HG03558 (cell line): Measurements from ENCODE around the gene COX20.
"Not testable (repeated sequence)": the region's sequence is repeated elsewhere in the genome, so short reads cannot be mapped to it uniquely, and the experiment has no call there.

Experiments used
- ATAC-seq: cut with Tn5 transposase; IDR thresholded peaks from one replicate; pipeline ENCODE4 v1.9.1; 2021; ENCODE audit warnings: moderate number of reproducible peaks; ENCODE audit not compliant: unreplicated experiment; ENCODE audit errors: extremely low read depth

COX20 gene

DNA sequence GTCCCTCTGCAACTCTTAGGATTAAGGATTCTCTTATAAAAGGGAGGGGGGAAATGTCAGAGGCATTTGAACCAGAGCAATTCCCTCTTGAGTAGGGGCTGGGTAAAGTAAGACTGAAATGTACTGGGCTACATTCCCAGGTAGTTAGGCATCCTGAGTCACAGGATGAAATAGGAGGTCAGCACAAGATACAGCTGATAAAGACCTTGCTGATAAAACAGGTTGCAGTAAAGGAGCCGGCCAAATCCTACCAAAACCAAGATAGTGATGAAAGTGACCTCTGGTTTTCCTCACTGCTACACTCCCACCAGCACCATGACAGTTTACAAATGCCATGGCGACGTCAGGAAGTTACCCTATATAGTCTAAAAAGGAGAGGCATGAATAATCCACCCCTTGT, 14.3 kb upstream of the COX20 start:
- no peak for ATAC-seq

DNA sequence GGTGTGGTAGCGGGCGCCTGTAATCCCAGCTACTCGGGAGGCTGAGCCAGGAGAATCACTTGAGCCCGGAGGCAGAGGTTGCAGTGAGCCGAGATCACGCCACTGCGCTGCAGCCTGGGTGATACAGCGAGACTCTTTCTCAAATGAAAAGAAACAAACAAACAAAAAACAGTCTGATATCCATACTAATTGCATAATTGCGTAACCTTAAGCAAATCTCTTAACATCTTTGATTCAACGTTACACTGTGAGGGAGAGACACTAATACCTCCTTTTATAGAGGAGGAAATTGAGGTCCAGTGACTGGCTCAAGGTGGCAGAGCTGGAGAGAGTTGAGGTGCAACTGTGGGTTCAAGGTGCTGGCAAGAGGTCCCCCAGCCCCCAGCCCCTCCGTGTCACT, 12.6 kb upstream of the COX20 start:
- no peak for ATAC-seq

DNA sequence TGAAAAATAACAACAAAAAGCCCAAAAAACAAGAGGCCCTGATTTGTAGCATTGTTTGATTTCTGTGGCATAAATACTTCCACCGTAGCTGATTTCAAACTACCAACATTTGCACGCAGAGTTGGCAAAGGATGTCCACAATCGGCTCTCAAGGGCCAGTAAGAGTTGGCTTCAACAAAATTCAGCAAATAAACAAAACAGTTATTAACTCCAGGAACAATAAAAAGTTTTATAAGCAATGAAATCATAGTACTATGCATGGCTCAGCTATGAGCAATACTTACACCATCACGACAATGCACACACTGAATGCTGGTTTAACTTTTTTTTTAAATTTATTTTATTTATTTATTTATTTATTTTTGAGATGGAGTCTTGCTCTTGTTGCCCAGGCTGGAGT, 8.7 kb upstream of the COX20 start:
- ATAC-seq = no peak

DNA sequence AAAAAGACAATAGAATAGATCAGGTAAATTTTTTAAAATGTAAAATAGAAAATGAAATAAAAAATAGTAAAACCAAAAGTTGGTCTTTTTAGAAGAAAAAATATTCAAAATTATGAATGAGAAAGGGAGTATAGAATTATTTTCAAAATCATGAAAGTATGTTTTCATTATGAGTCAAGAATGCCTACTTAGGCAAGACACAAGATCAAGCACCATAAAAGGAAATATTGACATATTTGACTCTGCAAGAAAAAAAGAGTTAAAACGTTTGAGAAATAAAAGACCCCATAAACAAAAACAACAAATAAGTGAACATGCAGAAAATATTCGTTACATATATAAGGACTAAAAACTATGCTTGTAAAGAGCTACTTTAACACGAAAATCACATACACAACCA, 4.8 kb upstream of the COX20 start:
- no peak for ATAC-seq

DNA sequence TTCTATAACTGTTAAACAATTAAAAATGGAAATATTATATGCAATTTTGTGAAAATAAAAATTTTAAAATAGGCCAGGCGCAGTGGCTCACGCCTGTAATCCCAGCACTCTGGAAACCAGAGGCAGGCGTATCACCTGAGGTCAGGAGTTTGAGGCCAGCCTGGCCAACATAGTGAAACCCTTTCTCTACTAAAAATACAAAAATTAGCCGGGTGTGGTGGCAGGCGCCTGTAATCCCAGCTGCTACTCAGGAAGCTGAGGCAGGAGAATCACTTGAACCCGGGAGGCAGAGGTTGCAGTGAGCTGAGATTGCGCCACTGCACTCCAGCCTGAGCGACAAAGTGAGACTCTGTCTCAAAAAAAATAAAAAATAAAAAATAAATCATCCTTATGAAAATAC, 2.2 kb upstream of the COX20 start:
- not testable (repeated sequence) for ATAC-seq

DNA sequence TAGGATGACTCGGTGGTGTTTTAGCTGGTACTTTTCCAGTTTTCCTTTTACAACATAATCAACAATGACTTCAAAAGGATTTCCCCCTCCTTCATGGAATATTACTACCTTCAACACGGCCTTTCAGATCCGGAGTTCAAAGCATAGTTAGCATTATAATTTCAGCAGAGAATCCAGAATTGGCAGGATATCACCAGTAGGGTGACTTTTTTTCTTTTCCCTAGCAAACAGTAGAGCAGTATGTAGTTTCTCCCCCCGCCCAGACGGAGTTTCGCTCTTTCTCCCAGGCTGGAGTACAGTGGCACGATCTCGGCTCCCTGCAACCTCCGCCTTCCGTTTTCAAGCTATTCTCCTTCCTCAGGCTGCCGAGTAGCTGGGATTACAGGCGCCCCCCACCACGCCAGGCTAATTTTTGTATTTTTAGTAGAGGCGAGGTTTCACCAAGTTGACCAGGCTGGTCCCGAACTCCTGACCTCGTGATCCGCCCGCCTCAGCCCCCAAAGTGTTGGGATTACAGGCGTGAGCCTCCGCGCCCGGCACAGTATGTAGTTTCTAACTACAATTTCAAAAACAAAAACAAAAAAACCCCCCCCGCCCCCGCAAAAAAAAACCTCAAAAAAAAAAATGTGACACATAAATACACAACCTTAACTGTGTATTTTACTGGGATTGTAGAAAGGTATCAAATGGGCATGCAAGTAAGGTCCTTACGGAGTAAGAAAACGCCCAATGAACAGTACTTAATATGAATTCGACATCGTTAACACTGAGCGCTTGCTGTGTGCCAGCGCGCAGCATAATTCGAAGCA, 1.5 kb upstream of the COX20 start:
- ATAC-seq = no peak

DNA sequence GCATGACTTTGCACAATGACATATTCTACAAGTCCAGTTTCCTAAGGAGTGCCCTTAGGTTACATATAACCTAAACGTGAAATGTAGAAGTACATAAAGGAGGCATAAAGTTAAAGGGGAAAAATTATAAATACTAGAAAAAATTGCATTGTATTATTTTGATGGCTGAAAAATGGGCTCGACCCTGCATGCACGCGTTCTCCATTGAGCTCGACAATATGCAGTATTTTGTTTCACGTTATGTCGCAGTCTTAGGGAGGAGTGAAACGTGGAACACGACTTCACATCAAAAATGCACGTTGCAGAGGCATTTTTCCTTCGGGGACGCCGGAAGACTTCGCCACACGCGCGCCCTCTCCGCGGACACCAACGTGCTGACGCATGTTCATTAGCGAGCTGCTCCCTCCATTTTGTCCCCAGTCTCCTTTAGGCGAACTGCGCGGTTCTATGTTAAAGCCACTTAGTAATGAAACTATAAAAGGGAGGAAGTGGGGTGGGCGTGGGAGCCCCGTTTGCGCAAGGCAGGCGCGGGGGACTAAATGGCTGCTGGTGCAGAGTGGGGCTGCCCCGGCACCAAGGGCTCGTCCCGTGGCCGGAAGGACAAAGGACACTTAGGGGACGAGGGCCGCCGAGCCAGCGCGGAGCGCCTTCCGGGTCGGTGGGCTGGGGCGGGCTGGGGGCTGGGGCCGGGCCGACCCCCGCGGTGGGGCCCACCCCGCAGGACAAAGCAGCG, 749 bp upstream of the COX20 start:
- peak; percentile 56 for ATAC-seq

DNA sequence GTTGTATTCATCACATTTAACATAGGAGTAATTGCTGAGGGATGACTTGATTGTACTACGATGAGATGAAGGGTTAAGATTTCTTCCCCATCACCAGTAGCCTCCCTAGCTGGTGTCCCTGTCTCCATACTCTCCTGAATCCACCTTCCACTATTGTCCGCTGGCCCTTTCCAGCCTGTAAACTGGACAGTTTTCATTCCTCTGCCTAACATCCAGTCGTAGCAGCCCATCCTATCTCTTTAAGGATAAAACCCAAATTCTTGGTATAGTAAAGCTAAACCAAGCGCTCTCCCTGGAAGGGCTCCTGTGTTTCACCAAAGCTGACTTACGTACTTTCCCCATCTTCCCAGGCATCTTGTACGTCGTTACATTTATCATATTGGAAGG, 670 bp downstream of the COX20 start:
- no peak for ATAC-seq

DNA sequence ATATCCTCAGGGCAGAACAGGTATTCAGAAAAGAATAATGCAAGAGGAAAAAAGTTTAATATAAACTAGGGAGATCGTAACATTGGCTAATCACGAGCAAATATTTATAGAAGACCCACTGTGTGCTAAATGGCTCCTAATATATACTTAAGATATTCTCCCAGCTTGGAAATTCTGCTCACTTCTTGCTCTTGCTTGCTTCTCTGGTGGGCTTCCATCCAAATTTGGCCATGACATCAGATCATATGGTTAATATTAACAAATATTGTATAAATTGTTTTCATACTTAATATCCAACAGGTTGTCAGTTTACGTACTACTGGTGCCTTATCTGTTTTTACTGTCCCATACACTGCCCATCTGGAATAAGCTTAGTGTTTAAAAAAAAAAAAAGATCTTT, 1.1 kb downstream of the COX20 start:
- ATAC-seq = no peak

DNA sequence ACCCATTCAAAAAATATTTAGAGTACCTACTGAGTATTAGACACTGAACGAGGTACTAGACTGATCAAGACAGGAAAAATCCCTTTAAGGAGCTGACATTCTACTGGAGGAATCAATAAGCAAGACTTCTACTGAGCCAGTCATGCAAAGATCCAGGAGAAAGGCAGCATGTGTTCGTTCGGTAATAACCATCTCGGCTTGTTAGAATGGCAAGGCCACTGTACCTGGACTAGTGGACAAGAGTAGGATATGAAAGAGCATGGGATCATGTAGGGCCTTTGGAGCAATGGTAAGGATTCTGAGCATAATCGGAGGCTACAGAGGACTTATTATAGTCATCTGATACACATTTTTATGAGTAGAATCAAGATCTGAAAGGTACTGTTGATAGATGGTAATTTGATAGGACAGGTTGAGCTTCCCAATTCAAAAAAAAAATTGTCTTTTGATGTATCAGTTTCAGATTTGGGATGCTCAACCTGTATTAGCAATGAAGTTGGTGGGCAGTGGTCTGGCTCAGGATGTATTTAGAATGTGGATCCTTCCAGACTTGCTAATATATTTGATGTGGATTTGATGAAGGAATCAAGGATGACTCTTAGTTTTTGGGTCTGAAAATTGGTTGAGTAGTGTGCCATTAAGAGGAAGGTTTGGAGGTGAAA, 2.3 kb downstream of the COX20 start:
- no peak for ATAC-seq

DNA sequence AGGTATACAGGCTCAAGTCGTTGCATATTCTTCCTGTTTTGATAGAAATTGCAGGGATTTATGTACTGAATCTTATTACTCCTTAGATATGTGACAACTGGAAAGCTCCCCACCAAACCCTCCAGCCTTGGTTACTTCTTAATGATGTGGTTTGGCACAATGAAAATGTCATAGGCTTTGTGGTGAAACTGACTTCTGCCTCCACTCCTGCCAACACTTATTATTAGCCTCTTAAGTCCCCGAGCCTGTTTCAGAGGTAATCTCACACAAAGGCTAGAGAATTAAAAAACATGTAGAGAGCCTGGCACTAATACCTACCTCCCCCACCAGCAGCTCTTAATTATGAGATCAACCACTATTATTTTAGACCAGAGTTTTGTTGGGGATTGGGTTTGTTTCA, 4.2 kb downstream of the COX20 start:
- no peak for ATAC-seq

DNA sequence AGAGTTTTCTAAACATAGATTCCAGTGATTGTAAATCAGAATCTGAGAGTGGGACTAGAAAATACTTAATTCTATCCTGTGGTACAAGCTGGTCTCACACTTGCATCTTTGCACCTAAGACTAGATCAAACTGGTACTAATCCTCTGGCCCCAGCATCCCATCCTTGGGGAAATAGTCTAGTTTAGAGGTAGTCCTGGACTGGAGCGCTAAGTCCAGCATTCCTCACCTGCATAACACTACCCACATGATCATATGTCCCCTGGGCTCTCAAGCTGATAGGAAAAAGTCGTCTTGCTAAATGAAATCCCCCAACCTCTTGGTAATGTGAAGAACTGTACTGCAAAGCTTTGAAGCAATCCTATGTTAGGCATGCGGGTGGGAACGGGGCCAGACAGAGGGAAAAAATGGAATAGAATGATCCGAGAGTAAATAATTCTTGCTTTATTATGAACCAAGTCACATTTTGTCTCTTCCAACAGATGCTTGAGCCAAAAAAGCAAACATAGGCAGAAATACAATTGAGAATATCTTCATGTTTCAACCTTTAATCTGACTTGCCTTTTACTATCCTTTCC, 4.8 kb downstream of the COX20 start:
- no peak for ATAC-seq

DNA sequence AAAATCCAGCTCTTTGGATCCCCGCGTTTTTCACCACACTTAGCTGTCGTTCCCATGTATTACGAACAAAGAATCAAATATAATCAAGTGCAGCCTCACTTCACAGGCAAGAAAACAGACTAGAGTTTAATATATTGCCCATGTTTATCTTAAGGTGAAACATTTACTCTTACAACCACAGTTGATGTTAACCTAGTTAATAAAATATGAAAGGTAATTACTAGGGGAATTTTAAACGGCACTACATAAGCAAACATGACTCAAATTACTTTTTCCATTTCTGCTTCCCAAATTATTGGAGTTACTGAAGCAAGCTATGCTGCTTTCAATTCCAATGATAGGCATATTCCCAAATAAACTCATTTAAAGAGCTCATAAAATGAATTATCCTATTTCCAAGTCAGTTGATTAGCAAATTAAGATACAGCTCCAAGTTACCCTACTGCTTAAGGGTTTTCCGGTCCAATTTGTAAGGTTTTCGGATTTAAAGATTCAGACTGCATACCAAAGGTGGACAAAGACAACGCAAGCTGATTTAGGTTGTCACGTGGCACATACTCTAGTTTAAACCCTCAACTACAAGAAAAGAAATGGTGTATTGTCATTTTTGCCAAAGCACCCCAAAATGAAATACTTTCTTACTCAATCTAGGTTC, 5.9 kb downstream of the COX20 start:
- no peak for ATAC-seq

DNA sequence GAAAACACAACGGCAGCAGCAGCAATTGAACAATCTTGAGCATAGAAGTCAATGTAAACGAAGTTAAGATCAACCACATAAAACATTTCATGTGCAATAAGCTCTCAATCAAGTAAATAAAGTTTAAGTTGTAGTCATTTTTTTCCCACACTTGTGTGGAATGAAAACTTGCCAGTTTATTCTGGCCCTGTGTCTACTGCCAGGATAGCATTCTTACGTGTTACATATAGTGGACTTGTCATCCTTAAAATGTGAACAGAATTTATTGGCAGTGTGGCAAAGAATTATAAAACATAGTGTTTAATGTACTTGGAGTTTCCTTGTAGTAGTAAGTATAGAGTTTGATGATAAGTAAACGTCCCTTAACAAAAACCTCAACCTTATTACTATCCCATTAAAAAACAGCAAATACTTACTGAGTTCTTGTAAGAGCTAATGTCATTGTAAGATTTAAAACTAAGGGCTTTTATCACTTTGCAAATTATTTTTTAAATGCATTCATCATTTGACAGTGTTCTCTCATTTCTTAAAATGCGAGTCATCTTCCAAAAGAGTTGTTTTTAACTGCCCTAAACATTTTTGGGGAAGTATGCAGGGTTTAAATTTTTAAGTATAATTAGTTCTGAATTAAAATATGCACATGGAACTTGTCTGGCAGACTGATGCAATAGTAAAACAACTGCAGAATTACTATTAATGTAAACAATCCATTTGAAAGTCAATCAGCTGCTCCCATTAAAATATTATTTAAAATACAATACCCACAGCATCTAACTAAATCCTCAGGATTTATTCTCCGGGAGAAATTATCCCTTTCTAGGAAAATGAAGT, 7.9 kb downstream of the COX20 start:
- no peak for ATAC-seq

DNA sequence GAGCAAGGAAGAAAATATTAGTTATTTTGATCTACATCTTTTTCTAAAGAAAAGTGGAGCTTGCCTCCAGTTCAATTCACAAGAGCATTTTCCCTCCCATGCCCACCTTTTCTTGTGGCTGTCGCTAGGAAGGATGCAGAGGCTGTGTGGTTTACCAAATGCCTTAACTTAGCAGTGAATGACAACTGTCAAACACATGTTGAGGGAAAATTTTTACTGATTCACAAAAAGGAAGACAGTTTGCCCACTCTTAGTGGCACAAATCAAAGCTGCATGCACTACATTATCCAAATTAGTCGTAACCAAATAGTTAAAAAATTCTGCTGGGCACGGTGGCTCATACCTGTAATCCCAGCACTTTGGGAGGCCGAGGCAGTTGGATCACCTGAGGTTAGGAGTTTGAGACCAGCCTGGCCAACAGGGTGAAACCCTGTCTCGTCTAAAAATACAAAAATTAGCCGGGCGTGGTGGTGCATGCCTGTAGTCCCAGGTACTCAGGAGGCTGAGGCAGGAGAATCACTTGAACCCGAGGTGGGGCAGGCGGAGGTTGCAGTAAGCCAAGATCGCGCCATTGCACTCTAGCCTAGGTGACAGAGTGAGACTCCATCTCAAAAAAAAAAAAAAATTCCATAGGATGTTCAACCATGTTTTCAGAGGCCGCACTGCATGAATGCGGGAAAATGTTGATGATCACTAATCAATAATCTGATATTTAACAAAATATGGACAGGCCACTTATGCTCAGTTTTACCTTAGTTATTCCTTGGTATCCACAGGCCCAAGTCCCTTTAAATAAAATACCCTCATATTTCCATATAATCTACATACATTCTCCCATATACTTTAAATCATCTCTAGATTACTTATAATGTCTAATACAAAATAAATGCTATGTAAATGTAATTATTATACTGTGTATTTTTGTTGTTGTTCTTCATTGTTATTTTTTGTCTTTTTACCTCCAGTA, 9.0 kb downstream of the COX20 start:
- ATAC-seq = no peak

DNA sequence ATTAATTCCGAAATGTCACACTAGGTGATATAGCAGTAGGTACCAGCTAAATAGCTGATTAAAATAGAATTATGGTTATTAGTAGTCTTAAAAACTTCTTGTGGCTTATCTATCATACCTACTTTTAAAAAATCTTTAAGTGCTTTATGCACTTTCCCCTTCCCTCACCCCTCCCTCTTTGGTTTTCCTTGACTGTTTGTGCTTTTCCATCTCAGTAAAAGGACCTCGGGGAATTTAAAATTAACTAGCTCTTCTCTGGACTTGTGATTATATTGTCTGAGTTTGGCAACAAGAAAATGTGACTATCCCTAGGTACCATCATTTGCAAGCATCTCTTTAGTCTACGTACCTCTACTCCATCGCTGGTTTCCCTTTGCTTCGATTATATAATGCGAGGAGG, 11.2 kb downstream of the COX20 start:
- no peak for ATAC-seq

DNA sequence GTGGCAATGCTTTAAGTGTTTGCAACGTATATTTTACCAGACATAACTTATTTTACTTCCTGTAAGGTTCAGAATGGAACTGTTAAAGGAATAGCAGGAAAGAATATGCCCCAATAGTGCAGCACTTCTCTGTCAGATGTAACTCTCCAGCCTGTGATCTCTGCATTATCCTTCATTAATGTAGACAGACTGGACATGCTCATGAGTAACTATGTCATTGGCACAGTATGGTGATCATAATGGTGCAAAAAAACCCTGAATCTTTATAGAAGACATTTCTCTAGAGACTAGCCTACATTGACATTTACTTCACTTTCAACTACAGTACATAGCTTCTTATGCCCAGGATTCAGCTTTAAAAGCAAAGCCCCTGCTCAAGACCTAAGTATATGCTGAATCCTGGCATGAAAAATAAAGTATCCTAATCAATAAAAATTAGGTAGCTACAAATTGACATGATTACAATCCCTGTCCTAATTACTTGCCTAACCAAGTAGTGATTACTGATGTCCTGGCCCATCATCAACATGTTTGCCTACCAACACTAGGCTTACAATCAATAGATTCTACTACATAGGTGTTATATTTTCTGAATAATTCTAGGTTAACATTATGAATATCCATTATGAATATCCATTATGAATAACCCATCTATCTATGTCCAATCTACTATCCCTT, 13.9 kb downstream of the COX20 start:
- ATAC-seq = no peak
